Testis (tissue), 3 donors: Measurements from ENCODE around the gene DDA1. TPM values are rescaled to one million over a fixed set of nuclear protein-coding genes. Genes with fewer than 3 reads are reported as not detected.
A peak's percentile ranks its signal among the peaks of the same experiment; 100 is the strongest.

ENCODE experiments used
- DNase-seq: peaks from one replicate; pipeline ENCODE4 v3.0.0-alpha.2; 2019
- H3K27ac ChIP-seq, 2 donors: fragments of 200-600 bp; sonication (generic); one replicate each; pipeline ENCODE4 v1.5.1; 2019
- H3K27me3 ChIP-seq: fragments of 200-600 bp; sonication (generic); one replicate; pipeline ENCODE4 v1.5.1; 2019
- H3K36me3 ChIP-seq: fragments of 200-600 bp; sonication (generic); one replicate; pipeline ENCODE4 v1.5.1; 2017; ENCODE audit warnings: low read depth; ENCODE audit errors: missing control alignments
- H3K4me1 ChIP-seq: fragments of 200-600 bp; sonication (generic); one replicate; pipeline ENCODE4 v1.5.1; 2019
- H3K4me3 ChIP-seq, 2 donors: fragments of 200-600 bp; sonication (generic); one replicate each; pipeline ENCODE4 v1.5.1; 2017 to 2019
- H3K9me3 ChIP-seq: fragments of 200-600 bp; sonication (generic); one replicate; pipeline ENCODE4 v1.5.1; 2017
- POLR2A ChIP-seq: fragments of 450-650 bp; IDR thresholded peaks from one replicate; pipeline ENCODE4 v1.6.1; 2017; ENCODE audit warnings: antibody characterized with exemption, mild to moderate bottlenecking, moderate library complexity
- WGBS, 2 donors: methylation state at CpG; one replicate each; pipeline ENCODE4 v1.1.5; 2018; 5-methylcytosine and 5-hydroxymethylcytosine counted together
- intact Hi-C: fragments of 100-400 bp; cut with DNase I; formaldehyde crosslinking; loops from one replicate; pipeline ENCODE4 v1.15.1; 2023; ENCODE audit warnings: low total_unique reads
- polyA plus RNA-seq: library from polyadenylated mRNA; stranded (reverse); fragments of 350-450 nt; fragmentation: Illumina TruSeq; extraction: RNeasy Lipid Tissue Mini Kit (QIAGEN cat#74804); gene quantifications from one replicate; pipeline ENCODE4 v1.2.3, GENCODE V29; 2014; ENCODE audit warnings: low read depth, low replicate concordance; ENCODE audit not compliant: insufficient read depth
- total RNA-seq, 2 donors: library from RNA; depleted of rRNA; stranded (reverse); fragments of >200 nt; gene quantifications; one replicate each; pipeline ENCODE4 v1.2.3, GENCODE V29; 2016
- TF ChIP-seq, protein P1 (sequence below), 3 experiments: fragments of 450-650 bp in 2 of 3; fragments of 200-600 bp in 1 of 3; sonication (generic) in 1 of 3; IDR thresholded peaks; one replicate each; pipeline ENCODE4 v1.5.1; 2016 to 2019; ENCODE audit warnings: antibody characterized with exemption in 3 of 3, mild to moderate bottlenecking in 2 of 3, moderate library complexity in 1 of 3

The DDA1 gene
- total and polyA plus RNA-seq, 3 donors from 2014 or later: 46.4 to 123 (median 55.5) TPM

DNA sequence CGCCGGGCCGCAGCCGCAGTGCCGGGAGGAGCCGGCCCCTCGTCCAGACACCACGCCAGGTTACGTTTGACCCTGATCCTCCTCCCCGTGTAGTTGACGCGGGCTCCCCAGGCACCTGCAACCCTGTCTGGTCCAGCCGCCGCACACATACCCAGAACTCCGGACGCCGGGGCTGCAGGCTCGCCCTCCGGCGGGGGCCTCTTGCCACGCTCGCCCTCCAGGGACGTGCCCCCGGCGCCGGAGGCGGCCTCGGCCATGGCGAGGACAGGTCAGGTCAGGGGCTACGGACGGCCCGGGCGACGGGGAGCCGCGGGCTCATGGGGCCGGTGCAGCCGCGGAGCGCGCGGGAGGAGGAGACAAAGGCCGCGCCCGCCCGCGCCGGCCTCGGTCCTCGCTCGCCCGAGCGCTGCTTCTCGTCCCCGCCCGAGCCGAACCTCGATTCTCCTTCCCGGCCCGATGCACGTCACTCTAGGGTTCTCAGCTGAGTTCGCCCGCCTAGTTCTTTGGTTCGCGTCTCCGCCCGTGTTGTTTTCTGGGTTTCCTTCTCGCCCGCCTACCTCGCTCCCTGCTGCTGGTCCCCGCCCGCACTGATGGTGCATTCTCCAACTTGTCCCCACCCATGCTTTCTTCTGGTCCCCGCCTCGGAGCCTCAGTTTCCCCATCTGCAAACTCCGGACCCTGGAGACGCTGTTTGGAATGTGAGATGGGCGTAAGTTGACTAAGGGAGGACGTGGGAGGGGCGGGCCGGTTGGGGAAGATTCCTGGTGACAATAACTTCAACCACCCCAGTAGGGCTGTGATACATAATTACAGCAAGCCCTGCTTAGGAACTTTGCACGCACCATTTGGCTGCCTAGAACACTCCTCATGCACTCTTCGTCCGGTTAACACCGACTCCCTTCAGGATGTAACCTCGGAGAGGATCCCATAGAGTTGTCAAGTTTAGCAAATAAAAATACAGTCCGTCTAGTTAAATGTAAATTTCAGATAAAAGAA lies 25.3 kb downstream of the DDA1 start, which contains the start of gene ANO8:
TSS of gene ANO8 (minus strand) at position 442 of the 996 bp plus-strand sequence. CDS start at position 257, 185 bp downstream.
- Histone ChIP-seq H3K4me3 (peak within 1 kb of the TSS; percentile 66 to 71), H3K27ac (peak within 1 kb of the TSS in 1 of 2 donors; percentile 50), H3K27me3 (no peaks in the 10 kb centered on the region), H3K9me3 (no peaks in the 10 kb centered on the region), H3K36me3 (no peaks in the 10 kb centered on the region), H3K4me1 (peaks cover 22% of the 10 kb centered on the region)
- TF ChIP-seq, protein P1, sequence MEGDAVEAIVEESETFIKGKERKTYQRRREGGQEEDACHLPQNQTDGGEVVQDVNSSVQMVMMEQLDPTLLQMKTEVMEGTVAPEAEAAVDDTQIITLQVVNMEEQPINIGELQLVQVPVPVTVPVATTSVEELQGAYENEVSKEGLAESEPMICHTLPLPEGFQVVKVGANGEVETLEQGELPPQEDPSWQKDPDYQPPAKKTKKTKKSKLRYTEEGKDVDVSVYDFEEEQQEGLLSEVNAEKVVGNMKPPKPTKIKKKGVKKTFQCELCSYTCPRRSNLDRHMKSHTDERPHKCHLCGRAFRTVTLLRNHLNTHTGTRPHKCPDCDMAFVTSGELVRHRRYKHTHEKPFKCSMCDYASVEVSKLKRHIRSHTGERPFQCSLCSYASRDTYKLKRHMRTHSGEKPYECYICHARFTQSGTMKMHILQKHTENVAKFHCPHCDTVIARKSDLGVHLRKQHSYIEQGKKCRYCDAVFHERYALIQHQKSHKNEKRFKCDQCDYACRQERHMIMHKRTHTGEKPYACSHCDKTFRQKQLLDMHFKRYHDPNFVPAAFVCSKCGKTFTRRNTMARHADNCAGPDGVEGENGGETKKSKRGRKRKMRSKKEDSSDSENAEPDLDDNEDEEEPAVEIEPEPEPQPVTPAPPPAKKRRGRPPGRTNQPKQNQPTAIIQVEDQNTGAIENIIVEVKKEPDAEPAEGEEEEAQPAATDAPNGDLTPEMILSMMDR (IDR thresholded peaks at IDR 0.05): no peak
- no peak for TF ChIP-seq POLR2A
- intact Hi-C loops: no loop called here
- peak; percentile 97 for DNase-seq
- WGBS, 2 donors: 1 to 2% methylated on average over 24 to 69 of the region's 86 CpGs

GRCh38 chr19:17335575-17335974 lies 26.2 kb downstream of the DDA1 start:
- Histone ChIP-seq H3K4me3 (no peak overlapping the region), H3K4me1 (peaks cover 22% of the 10 kb centered on the region), H3K36me3 (no peaks in the 10 kb centered on the region), H3K9me3 (no peaks in the 10 kb centered on the region), H3K27ac (no peak overlapping the region), H3K27me3 (no peaks in the 10 kb centered on the region)
- intact Hi-C loops: no loop called here
- WGBS, 2 donors: 50 to 58% methylated on average over 10 of the region's 10 CpGs
- TF ChIP-seq, protein P1 (IDR thresholded peaks at IDR 0.05): no peak
- no peak for DNase-seq

DNA sequence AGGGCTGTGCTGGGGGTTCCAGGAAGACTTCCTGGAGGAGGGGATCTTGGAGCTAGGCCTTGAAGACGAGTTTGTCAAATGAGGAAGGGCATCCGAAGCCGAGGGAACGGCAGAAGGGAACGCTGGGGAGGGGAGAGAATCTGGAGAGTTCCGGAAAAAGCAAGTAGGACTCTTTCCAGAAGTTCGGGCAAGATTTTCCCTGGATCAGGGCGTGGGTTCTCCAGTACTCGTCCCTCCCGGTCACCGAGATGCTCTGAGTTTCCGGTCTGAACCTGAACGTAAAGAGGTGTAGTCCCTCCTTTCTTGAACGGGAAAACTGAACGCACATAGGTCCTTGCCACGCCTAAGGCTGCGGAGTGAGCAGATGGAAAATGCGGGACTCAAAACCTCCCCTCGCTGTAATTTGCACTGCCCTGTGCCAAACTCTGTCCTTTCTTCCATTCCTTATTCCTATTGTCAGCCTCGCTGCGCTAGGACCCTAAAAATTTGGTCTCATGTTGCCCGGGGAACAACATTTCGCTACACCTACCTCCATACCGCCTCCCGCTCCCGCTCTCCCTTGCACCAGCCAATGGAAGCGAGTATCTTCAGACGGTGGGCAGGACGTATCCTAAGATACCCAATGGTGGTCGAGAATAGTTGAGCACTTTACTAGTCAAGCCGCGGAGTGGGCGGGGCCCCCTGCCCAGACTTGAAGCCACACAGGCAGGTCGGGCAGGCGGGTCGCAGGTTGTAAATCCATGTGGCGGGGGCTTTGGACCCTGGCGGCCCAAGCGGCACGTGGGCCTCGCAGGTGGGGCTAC lies 27.7 kb downstream of the DDA1 start, which contains the start of gene GTPBP3:
TSS of gene GTPBP3 (plus strand) at position 682 of the 803 bp plus-strand sequence. CDS start at position 741, 59 bp downstream.
- Histone ChIP-seq H3K27ac (peak within 1 kb of the TSS; percentile 80 to 88), H3K27me3 (no peaks in the 10 kb centered on the region), H3K4me1 (peaks cover 22% of the 10 kb centered on the region), H3K36me3 (no peaks in the 10 kb centered on the region), H3K9me3 (no peaks in the 10 kb centered on the region), H3K4me3 (peak within 1 kb of the TSS; percentile 65 to 72)
- TF ChIP-seq POLR2A: no peak
- TF ChIP-seq, protein P1 (IDR thresholded peaks at IDR 0.05): no peak
- peak; percentile 99 for DNase-seq
- intact Hi-C loops: no loop called here
- WGBS, 2 donors: 0% methylated on average over 30 to 41 of the region's 41 CpGs

DNA sequence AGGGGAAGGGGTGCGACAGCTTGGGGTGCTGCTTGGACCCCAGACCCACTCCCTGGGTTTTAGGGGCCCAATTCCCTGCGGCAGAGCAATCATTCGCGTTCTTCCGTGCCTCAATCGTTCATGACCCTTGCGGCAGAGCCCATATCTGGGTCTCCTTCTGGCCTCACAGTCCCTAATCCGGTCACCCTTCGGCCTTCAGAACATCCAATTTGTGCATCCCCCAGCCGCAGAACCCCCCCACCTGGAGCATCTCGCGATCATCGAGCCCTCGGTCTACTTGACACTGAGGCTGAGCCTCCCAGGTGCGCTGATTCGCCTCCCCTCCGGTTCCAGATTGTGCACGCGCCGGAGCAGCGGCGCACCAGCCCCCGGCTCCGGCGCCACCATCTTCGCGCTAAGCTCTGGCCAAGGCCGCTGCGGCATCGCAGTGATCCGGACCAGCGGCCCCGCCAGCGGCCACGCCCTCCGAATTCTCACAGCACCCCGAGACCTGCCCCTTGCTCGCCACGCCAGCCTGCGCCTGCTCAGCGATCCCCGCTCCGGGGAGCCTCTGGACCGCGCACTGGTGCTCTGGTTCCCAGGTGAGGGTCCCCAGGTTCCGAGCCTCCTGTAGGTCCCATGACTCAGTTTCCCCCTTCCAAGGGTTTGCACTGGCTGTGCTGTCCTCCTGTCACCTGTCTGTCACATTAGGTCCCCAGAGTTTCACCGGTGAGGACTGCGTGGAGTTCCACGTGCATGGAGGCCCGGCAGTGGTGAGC lies 28.5 kb downstream of the DDA1 start:
- 0 to 9% methylated on average over 15 to 35 of the region's 50 CpGs for WGBS, 2 donors
- intact Hi-C loops: no loop called here
- TF ChIP-seq, protein P1 (IDR thresholded peaks at IDR 0.05): no peak
- TF ChIP-seq POLR2A: no peak
- H3K36me3 ChIP-seq: no peaks in the 10 kb centered on the region
- peak overlapping the region in 1 of 2 donors; percentile 88 for H3K27ac ChIP-seq
- peak overlapping the region; percentile 65 to 72 for H3K4me3 ChIP-seq
- H3K27me3 ChIP-seq: no peaks in the 10 kb centered on the region
- no peak for DNase-seq
- peaks cover 22% of the 10 kb centered on the region for H3K4me1 ChIP-seq
- no peaks in the 10 kb centered on the region for H3K9me3 ChIP-seq
